SU-DHL-6 (cell line): ENCODE measurements around the gene IFIT1B.

Experiments
- H2AFZ ChIP-seq: fragments of 200-600 bp; sonication (generic); 2 replicates; pipeline ENCODE4 v1.6.1; 2014; ENCODE audit warnings: low read depth, mild to moderate bottlenecking, moderate library complexity, mixed read lengths, antibody characterized with exemption, low read length; ENCODE audit not compliant: severe bottlenecking
- H3F3A ChIP-seq: fragments of 200-600 bp; shearing (Covaris generic); 2 replicates; pipeline ENCODE4 v1.6.0; 2016; ENCODE audit warnings: antibody characterized with exemption, mild to moderate bottlenecking; ENCODE audit not compliant: insufficient read depth
- H3K27ac ChIP-seq: fragments of 200-600 bp; sonication (generic); 2 replicates; pipeline ENCODE4 v1.5.1; 2016; ENCODE audit warnings: low read depth, mild to moderate bottlenecking, low read length, moderate library complexity, mixed read lengths
- H3K27me3 ChIP-seq: fragments of 200-600 bp; sonication (generic), shearing (Covaris generic); 2 replicates; pipeline ENCODE4 v1.6.0; 2014; ENCODE audit warnings: mild to moderate bottlenecking, low read length
- H3K36me3 ChIP-seq: fragments of 200-600 bp; sonication (generic); 2 replicates; pipeline ENCODE4 v1.6.1; 2014; ENCODE audit warnings: mild to moderate bottlenecking, low read length, mixed read lengths
- H3K4me2 ChIP-seq: fragments of 300-600, 200-600 bp; shearing (Covaris generic), sonication (generic); 2 replicates; pipeline ENCODE4 v1.6.0; 2014; ENCODE audit warnings: low read length, low read depth, mild to moderate bottlenecking; ENCODE audit not compliant: poor library complexity, severe bottlenecking
- H3K4me3 ChIP-seq: fragments of 200-600 bp; sonication (generic); 2 replicates; pipeline ENCODE4 v1.5.1; 2014; ENCODE audit warnings: antibody characterized with exemption, low read length, mild to moderate bottlenecking, mixed read lengths; ENCODE audit not compliant: insufficient read depth, poor library complexity, severe bottlenecking
- H3K79me2 ChIP-seq: fragments of 200-600 bp; sonication (generic); 2 replicates; pipeline ENCODE4 v1.6.1; 2014; ENCODE audit warnings: mild to moderate bottlenecking, low read length, moderate library complexity; ENCODE audit not compliant: insufficient read depth
- H3K9ac ChIP-seq: fragments of 200-600 bp; sonication (generic); 2 replicates; pipeline ENCODE4 v1.7.0; 2014; ENCODE audit warnings: mild to moderate bottlenecking, low read length
- H3K9me2 ChIP-seq: fragments of 200-600 bp; sonication (generic); replicated peaks from 2 replicates; pipeline ENCODE4 v1.6.1; 2014; ENCODE audit warnings: low read length; ENCODE audit not compliant: insufficient read depth
- H3K9me3 ChIP-seq: fragments of 200-600 bp; sonication (generic); 2 replicates; pipeline ENCODE4 v1.6.1; 2014; ENCODE audit warnings: low read length, mixed read lengths; ENCODE audit not compliant: insufficient read depth
- H4K20me1 ChIP-seq: fragments of 200-600 bp; sonication (generic); 2 replicates; pipeline ENCODE4 v1.6.1; 2014; ENCODE audit warnings: low read depth, mild to moderate bottlenecking, antibody characterized with exemption, low read length, moderate library complexity, mixed read lengths
- EZH2phosphoT487 ChIP-seq: fragments of 200-600 bp; sonication (generic), shearing (Covaris generic); conservative IDR thresholded peaks from 2 replicates; pipeline ENCODE4 v1.6.1; 2018; ENCODE audit warnings: mild to moderate bottlenecking, antibody characterized with exemption, low read length, moderate library complexity, mixed read lengths
- TF ChIP-seq, protein P1 (sequence below): fragments of 200-600 bp; sonication (generic); IDR thresholded peaks from one replicate; pipeline ENCODE4 v1.5.1; 2017; ENCODE audit warnings: antibody characterized with exemption, mild to moderate bottlenecking, low read length, moderate library complexity; ENCODE audit not compliant: insufficient read depth, poor library complexity, severe bottlenecking

The IFIT1B gene

DNA sequence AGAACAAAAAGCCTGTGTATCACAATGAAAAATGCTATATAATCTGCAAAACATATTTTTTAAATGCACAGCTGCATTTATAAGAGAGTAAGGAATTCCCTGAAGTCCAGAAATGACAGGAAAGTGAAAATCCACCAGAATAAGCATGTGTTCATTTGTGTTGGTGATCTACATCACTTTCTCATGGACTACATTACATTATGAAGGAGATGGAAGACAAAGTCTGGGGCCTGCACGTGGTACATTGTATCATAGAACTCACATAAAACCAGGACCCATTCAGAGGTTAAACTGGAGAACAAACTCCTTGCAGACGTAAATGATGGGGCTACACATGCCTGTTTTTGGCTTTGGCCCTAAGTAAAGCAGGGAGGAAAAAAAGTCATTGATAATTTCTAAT lies 33.7 kb upstream of the IFIT1B start:
- Histone ChIP-seq H3K79me2 (no peaks in the 10 kb centered on the region), H3K9ac (no peak overlapping the region), H2AFZ (no peak overlapping the region), H3K4me2 (no peak overlapping the region), H3K27ac (no peak overlapping the region), H3K36me3 (no peaks in the 10 kb centered on the region), H4K20me1 (no peaks in the 10 kb centered on the region), H3K4me3 (no peak overlapping the region), H3K9me3 (no peaks in the 10 kb centered on the region), H3K27me3 (0 out of 2 replicates have a peak, but pooled peaks cover 3% of the 10 kb centered on the region), H3K9me2 (no peaks in the 10 kb centered on the region), H3F3A (no peaks in the 10 kb centered on the region)
- TF ChIP-seq EZH2phosphoT487 = no peak
- TF ChIP-seq, protein P1, sequence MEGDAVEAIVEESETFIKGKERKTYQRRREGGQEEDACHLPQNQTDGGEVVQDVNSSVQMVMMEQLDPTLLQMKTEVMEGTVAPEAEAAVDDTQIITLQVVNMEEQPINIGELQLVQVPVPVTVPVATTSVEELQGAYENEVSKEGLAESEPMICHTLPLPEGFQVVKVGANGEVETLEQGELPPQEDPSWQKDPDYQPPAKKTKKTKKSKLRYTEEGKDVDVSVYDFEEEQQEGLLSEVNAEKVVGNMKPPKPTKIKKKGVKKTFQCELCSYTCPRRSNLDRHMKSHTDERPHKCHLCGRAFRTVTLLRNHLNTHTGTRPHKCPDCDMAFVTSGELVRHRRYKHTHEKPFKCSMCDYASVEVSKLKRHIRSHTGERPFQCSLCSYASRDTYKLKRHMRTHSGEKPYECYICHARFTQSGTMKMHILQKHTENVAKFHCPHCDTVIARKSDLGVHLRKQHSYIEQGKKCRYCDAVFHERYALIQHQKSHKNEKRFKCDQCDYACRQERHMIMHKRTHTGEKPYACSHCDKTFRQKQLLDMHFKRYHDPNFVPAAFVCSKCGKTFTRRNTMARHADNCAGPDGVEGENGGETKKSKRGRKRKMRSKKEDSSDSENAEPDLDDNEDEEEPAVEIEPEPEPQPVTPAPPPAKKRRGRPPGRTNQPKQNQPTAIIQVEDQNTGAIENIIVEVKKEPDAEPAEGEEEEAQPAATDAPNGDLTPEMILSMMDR = no peak

GRCh38 chr10:89345367-89346000 lies 32.4 kb upstream of the IFIT1B start:
- H3K27ac ChIP-seq = no peak overlapping the region

DNA sequence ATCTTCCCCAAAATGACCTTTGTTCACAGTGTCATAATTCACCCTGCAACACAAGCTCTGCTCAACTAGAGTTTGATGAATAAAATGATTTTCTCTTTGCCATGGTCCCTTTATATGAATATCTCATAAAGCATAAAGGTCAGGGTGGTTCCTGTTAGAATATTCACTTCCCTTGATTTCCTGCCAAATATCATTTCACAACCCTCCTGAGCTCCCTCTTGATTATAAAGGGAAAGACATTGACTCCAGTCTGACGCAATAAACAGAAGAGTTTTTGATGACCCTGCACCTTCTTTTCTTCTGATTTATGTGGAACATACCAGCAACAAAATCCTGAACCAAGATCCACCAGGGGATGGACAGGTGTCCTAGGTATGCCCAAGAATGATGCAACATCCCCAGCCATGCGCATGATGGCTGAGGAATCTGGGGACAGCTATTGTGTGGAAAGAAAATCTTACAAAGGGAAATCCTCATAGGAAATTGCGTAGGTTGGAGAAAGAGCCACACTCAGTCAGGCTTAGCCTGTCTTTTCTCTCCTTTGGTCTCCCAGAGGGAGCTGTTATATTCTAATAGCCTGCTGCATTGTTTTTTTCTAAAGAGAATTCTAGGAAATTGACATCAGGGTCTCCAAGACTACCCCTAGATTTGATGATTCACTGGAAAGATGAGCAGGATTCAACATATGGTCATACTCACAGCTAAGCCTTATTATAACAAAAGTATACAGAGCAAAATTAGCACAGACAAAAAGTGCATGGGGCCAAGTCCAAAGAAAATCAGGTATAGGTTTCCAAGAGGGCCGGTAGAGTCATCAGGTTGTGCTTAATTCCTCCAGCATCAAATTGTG lies 31.2 kb upstream of the IFIT1B start:
- Histone ChIP-seq H3K27me3 (0 out of 2 replicates have a peak, but pooled peaks cover 3% of the 10 kb centered on the region), H3F3A (no peaks in the 10 kb centered on the region), H3K9ac (no peak overlapping the region), H3K4me2 (no peak overlapping the region), H3K27ac (no peak overlapping the region), H2AFZ (no peak overlapping the region), H3K9me3 (no peaks in the 10 kb centered on the region), H3K79me2 (no peaks in the 10 kb centered on the region), H4K20me1 (no peaks in the 10 kb centered on the region), H3K4me3 (no peak overlapping the region), H3K36me3 (no peaks in the 10 kb centered on the region), H3K9me2 (no peaks in the 10 kb centered on the region)
- TF ChIP-seq, protein P1 = no peak

More at GRCh38 chr10:89345367-89346000, 32.4 kb upstream of the IFIT1B start:
- H3K4me2 ChIP-seq = no peak overlapping the region
- no peak overlapping the region for H3K4me3 ChIP-seq
- no peaks in the 10 kb centered on the region for H3K9me2 ChIP-seq
- no peaks in the 10 kb centered on the region for H3K79me2 ChIP-seq
- H2AFZ ChIP-seq = no peak overlapping the region
- H3K27me3 ChIP-seq = 0 out of 2 replicates have a peak, but pooled peaks cover 3% of the 10 kb centered on the region
- H3K9me3 ChIP-seq = no peaks in the 10 kb centered on the region
- H3F3A ChIP-seq = no peaks in the 10 kb centered on the region
- no peaks in the 10 kb centered on the region for H4K20me1 ChIP-seq
- TF ChIP-seq EZH2phosphoT487 = no peak
- TF ChIP-seq, protein P1 = no peak
- no peaks in the 10 kb centered on the region for H3K36me3 ChIP-seq
- no peak overlapping the region for H3K9ac ChIP-seq
